Stomach (tissue), 9 donors: ENCODE data around the gene ANKS1B. TPM values are rescaled to one million over a fixed set of nuclear protein-coding genes. Genes with fewer than 3 reads are reported as not detected.

Experiments used
- DNase-seq, 2 donors: peaks; one replicate each; pipeline versions ENCODE4 v3.0.0 to v3.0.0-alpha.2; 2013 to 2019
- H3K27ac ChIP-seq, 5 donors: fragments of 200-600 bp in 4 of 5; sonication (generic) in 4 of 5; one replicate each; pipeline ENCODE4 v1.5.1; 2013 to 2019; ENCODE audit warnings: mild to moderate bottlenecking in 1 of 5, moderate library complexity in 1 of 5
- H3K27me3 ChIP-seq, 3 donors: fragments of 200-600 bp; sonication (generic); one replicate each; pipeline ENCODE4 v1.5.1; 2017 to 2019; ENCODE audit warnings: mixed run types in 1 of 3
- H3K36me3 ChIP-seq, 4 donors: fragments of 200-600 bp; sonication (generic); 1 replicate in 3 of 4; 2 replicates in 1 of 4; pipeline ENCODE4 v1.5.1; 2016 to 2019
- H3K4me1 ChIP-seq, 4 donors: fragments of 200-600 bp; sonication (generic); one replicate each; pipeline ENCODE4 v1.5.1; 2016 to 2019
- H3K4me3 ChIP-seq, 4 donors: fragments of 200-600 bp; sonication (generic) in 3 of 4; one replicate each; pipeline ENCODE4 v1.5.1; 2016 to 2019; ENCODE audit warnings: mild to moderate bottlenecking in 1 of 4
- H3K9me3 ChIP-seq, 4 donors: fragments of 200-600 bp; sonication (generic); one replicate each; pipeline ENCODE4 v1.5.1; 2016 to 2019
- CTCF ChIP-seq, 7 experiments: fragments of 450-650 bp in 4 of 7; fragments of 200-600 bp in 3 of 7; sonication (generic) in 3 of 7; IDR thresholded peaks; one replicate each; pipeline ENCODE4 v1.5.1; 2016 to 2019; ENCODE audit warnings: antibody characterized with exemption in 7 of 7, control low read depth in 2 of 7, mild to moderate bottlenecking in 1 of 7
- EP300 ChIP-seq: sonication (generic); formaldehyde crosslinking; IDR thresholded peaks from one replicate; pipeline ENCODE4 v1.6.1; 2017; ENCODE audit warnings: antibody characterized with exemption
- POLR2A ChIP-seq, 4 donors: fragments of 450-650 bp; IDR thresholded peaks; one replicate each; pipeline ENCODE4 v1.6.1; 2016; ENCODE audit warnings: antibody characterized with exemption in 4 of 4, control low read depth in 2 of 4, mild to moderate bottlenecking in 1 of 4, moderate library complexity in 1 of 4
- POLR2AphosphoS5 ChIP-seq, 3 donors: sonication (generic); formaldehyde crosslinking; IDR thresholded peaks; one replicate each; pipeline ENCODE4 v1.6.1; 2016; ENCODE audit warnings: antibody characterized with exemption in 3 of 3
- WGBS, 5 donors: extraction: QIAGEN DNeasy Blood & Tissue Kit in 3 of 5; methylation state at CpG; one replicate each; pipeline versions ENCODE4 v1.1.5 to v1.1.7; 2013 to 2018; 5-methylcytosine and 5-hydroxymethylcytosine counted together
- intact Hi-C: fragments of 100-400 bp; cut with DNase I; formaldehyde crosslinking; loops from one replicate; pipeline ENCODE4 v1.15.1; 2023; ENCODE audit warnings: low total_unique reads
- polyA plus RNA-seq, 3 donors: library from polyadenylated mRNA; stranded (reverse); fragments of 200-250 nt; gene quantifications; one replicate each; pipeline ENCODE4 v1.2.3, GENCODE V29; 2013
- total RNA-seq, 5 donors: library from RNA; depleted of rRNA; stranded (reverse); fragments of >200 nt; gene quantifications; one replicate each; pipeline versions ENCODE4 v1.1.0 to v1.2.3, GENCODE V29; 2014 to 2016
- donor health status: healthy with polysubstance abuse.
- donor health status: Bipolar disorder and iron deficiency.
- donor health status: healthy.

ANKS1B gene
- total and polyA plus RNA-seq, 8 donors = 0.73 to 26.8 (median 2.2) TPM; not detected in 2

GRCh38 chr12:99926511-99927169, 58.1 kb downstream of the ANKS1B start:
- 84 to 96% (median 93%) methylated on average over 2 of the region's 2 CpGs for WGBS, 5 donors

GRCh38 chr12:99920353-99920960, 64.3 kb downstream of the ANKS1B start:
- Histone ChIP-seq H3K36me3 (no peaks in the 10 kb centered on the region), H3K27ac (no peak overlapping the region), H3K9me3 (no peaks in the 10 kb centered on the region), H3K4me1 (no peaks in the 10 kb centered on the region), H3K4me3 (no peak overlapping the region), H3K27me3 (no peaks in the 10 kb centered on the region)
- TF ChIP-seq CTCF (IDR thresholded peaks at IDR 0.05) (no peak), EP300 (no peak), POLR2A (IDR thresholded peaks at IDR 0.05) (no peak), POLR2AphosphoS5 (IDR thresholded peaks at IDR 0.05) (no peak)
- intact Hi-C loops = no loop called here
- WGBS, 5 donors = 80 to 84% (median 81%) methylated on average over 5 of the region's 5 CpGs
- no peak for DNase-seq

More at GRCh38 chr12:99926511-99927169, 58.1 kb downstream of the ANKS1B start:
- H3K27me3 ChIP-seq = no peaks in the 10 kb centered on the region
- DNase-seq = no peak
- H3K4me3 ChIP-seq = no peak overlapping the region
- no peaks in the 10 kb centered on the region for H3K36me3 ChIP-seq
- H3K27ac ChIP-seq = no peak overlapping the region
- intact Hi-C loops = no loop called here
- H3K4me1 ChIP-seq = no peaks in the 10 kb centered on the region
- H3K9me3 ChIP-seq = no peaks in the 10 kb centered on the region
- no peak for TF ChIP-seq POLR2A (IDR thresholded peaks at IDR 0.05)
- TF ChIP-seq CTCF (IDR thresholded peaks at IDR 0.05) = no peak
- no peak for TF ChIP-seq EP300
- TF ChIP-seq POLR2AphosphoS5 (IDR thresholded peaks at IDR 0.05) = no peak

- Histone ChIP-seq H3K36me3 (no peaks in the 10 kb centered on the region), H3K27ac (no peak overlapping the region), H3K4me3 (no peak overlapping the region), H3K4me1 (no peaks in the 10 kb centered on the region), H3K9me3 (no peaks in the 10 kb centered on the region), H3K27me3 (no peaks in the 10 kb centered on the region)
- intact Hi-C loops = no loop called here
- DNase-seq = no peak
- TF ChIP-seq POLR2AphosphoS5 (IDR thresholded peaks at IDR 0.05) (no peak), EP300 (no peak), POLR2A (IDR thresholded peaks at IDR 0.05) (no peak), CTCF (IDR thresholded peaks at IDR 0.05) (no peak)
- WGBS, 5 donors = 85 to 93% (median 91%) methylated on average over 5 of the region's 5 CpGs
Measured at GRCh38 chr12:99917711-99918402, 66.9 kb downstream of the ANKS1B start.

- WGBS, 5 donors = 71 to 81% (median 79%) methylated on average over 3 of the region's 3 CpGs
- no peak for TF ChIP-seq CTCF (IDR thresholded peaks at IDR 0.05)
- no peak for TF ChIP-seq POLR2AphosphoS5 (IDR thresholded peaks at IDR 0.05)
- no peak for TF ChIP-seq POLR2A (IDR thresholded peaks at IDR 0.05)
- TF ChIP-seq EP300 = no peak
- intact Hi-C loops = no loop called here
- Histone ChIP-seq H3K36me3 (no peaks in the 10 kb centered on the region), H3K9me3 (no peaks in the 10 kb centered on the region), H3K27me3 (no peaks in the 10 kb centered on the region), H3K4me3 (no peak overlapping the region), H3K27ac (no peak overlapping the region), H3K4me1 (peaks cover 0 to 8% (median 0%) of the 10 kb centered on the region in 4 donors)
- no peak for DNase-seq
Measured at GRCh38 chr12:99916555-99916954, 68.2 kb downstream of the ANKS1B start.
